ENCODE results near the gene MCRIP1. TPM values are rescaled to one million over a fixed set of nuclear protein-coding genes. Genes with fewer than 3 reads are reported as not detected.

The MCRIP1 gene
- total and polyA plus RNA-seq, 9 of the 15 experiments (the other 6 are each of a cell fraction or from before 2014, with no cell fraction given) = 0.39 to 35.8 (median 9.7) TPM

GRCh38 chr17:81813371-81813684 is 19.8 kb downstream of the MCRIP1 start (continued):
- TF ChIP-seq ZBTB40 (IDR thresholded peaks at IDR 0.05) (no peak), ZBTB40 (CRISPR knock-in tag; IDR thresholded peaks at IDR 0.05) (no peak), NCOR1 (IDR thresholded peaks at IDR 0.05) (no peak), ZFPM2 (CRISPR knock-in tag; IDR thresholded peaks at IDR 0.05) (no peak), ARNT (IDR thresholded peaks at IDR 0.05) (no peak), POLR2B (IDR thresholded peaks at IDR 0.05; ENCODE audit: low read depth, partially characterized antibody) (no peak), PTBP1 (IDR thresholded peaks at IDR 0.05; ENCODE audit: low read depth, low read length) (no peak), KAT8 (IDR thresholded peaks at IDR 0.05; ENCODE audit: low read depth) (no peak), NR2C1 (IDR thresholded peaks at IDR 0.05) (no peak), NR2C1 (tag; IDR thresholded peaks at IDR 0.05) (no peak), TFAM (CRISPR knock-in tag; conservative IDR thresholded peaks at IDR 0.05) (no peak), PHF20 (IDR thresholded peaks at IDR 0.05; ENCODE audit: partially characterized antibody) (no peak), KAT7 (CRISPR knock-in tag; IDR thresholded peaks at IDR 0.05; ENCODE audit: borderline replicate concordance) (no peak)
- TF ChIP-seq, protein P1, sequence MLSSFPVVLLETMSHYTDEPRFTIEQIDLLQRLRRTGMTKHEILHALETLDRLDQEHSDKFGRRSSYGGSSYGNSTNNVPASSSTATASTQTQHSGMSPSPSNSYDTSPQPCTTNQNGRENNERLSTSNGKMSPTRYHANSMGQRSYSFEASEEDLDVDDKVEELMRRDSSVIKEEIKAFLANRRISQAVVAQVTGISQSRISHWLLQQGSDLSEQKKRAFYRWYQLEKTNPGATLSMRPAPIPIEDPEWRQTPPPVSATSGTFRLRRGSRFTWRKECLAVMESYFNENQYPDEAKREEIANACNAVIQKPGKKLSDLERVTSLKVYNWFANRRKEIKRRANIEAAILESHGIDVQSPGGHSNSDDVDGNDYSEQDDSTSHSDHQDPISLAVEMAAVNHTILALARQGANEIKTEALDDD (IDR thresholded peaks at IDR 0.05) = no peak

Measured in K562 (cell line).